Trophoblast cell (in vitro differentiated cells and primary cell): ENCODE data around the gene SYNPO2.

Source experiments
- DNase-seq, 2 donors: peaks; one replicate each; pipeline ENCODE4 v3.0.0-alpha.2; 2016
- H2AFZ ChIP-seq: 2 replicates; pipeline ENCODE4 v1.6.1; 2013; ENCODE audit warnings: low read length, moderate library complexity, mild to moderate bottlenecking; ENCODE audit not compliant: insufficient read depth, poor library complexity
- H2AK5ac ChIP-seq: 2 replicates; pipeline ENCODE4 v1.6.1; 2013; ENCODE audit warnings: mild to moderate bottlenecking, low read length
- H2BK120ac ChIP-seq: 2 replicates; pipeline ENCODE4 v1.6.1; 2013; ENCODE audit warnings: low read length, mild to moderate bottlenecking, moderate library complexity; ENCODE audit not compliant: insufficient read depth, poor library complexity
- H2BK12ac ChIP-seq: 2 replicates; pipeline ENCODE4 v1.6.1; 2013; ENCODE audit warnings: mild to moderate bottlenecking, low read length, moderate library complexity
- H2BK5ac ChIP-seq: 2 replicates; pipeline ENCODE4 v1.6.1; 2013; ENCODE audit warnings: low read length, low read depth, moderate library complexity, mild to moderate bottlenecking; ENCODE audit not compliant: poor library complexity
- H3K14ac ChIP-seq: 2 replicates; pipeline ENCODE4 v1.6.1; 2013; ENCODE audit warnings: mild to moderate bottlenecking, low read length
- H3K18ac ChIP-seq: 2 replicates; pipeline ENCODE4 v1.6.1; 2013; ENCODE audit warnings: mild to moderate bottlenecking, low read length
- H3K23ac ChIP-seq: 2 replicates; pipeline ENCODE4 v1.6.1; 2013; ENCODE audit warnings: low read length
- H3K27ac ChIP-seq: 2 replicates; pipeline ENCODE4 v1.5.1; 2013; ENCODE audit warnings: low read depth, mild to moderate bottlenecking, inconsistent platforms, low read length, moderate library complexity
- H3K27me3 ChIP-seq: 2 replicates; pipeline ENCODE4 v1.6.1; 2013; ENCODE audit warnings: inconsistent platforms, mild to moderate bottlenecking, low read length, moderate library complexity; ENCODE audit not compliant: insufficient read depth
- H3K36me3 ChIP-seq, 2 experiments: 1 replicate in 1 of 2; 2 replicates in 1 of 2; pipeline ENCODE4 v1.6.1; 2013; ENCODE audit warnings: low read length in 2 of 2, mild to moderate bottlenecking in 2 of 2, moderate library complexity in 1 of 2; ENCODE audit not compliant: insufficient read depth in 2 of 2, control insufficient read depth in 1 of 2
- H3K4ac ChIP-seq: 2 replicates; pipeline ENCODE4 v1.6.1; 2013; ENCODE audit warnings: low read depth, mild to moderate bottlenecking, low read length, moderate library complexity
- H3K4me1 ChIP-seq, 2 experiments: 1 replicate in 1 of 2; 2 replicates in 1 of 2; pipeline ENCODE4 v1.6.1; 2013; ENCODE audit warnings: low read length in 2 of 2, mild to moderate bottlenecking in 2 of 2, moderate library complexity in 1 of 2; ENCODE audit not compliant: insufficient read depth in 2 of 2, control insufficient read depth in 1 of 2
- H3K4me2 ChIP-seq: 2 replicates; pipeline ENCODE4 v1.6.1; 2013; ENCODE audit warnings: inconsistent platforms, mild to moderate bottlenecking, low read length, moderate library complexity
- H3K4me3 ChIP-seq: 2 replicates; pipeline ENCODE4 v1.5.1; 2013; ENCODE audit warnings: mild to moderate bottlenecking, low read depth, low read length, inconsistent platforms
- H3K79me1 ChIP-seq: one replicate; pipeline ENCODE4 v1.6.1; 2013; ENCODE audit warnings: low read length
- H3K79me2 ChIP-seq: 2 replicates; pipeline ENCODE4 v1.6.1; 2013; ENCODE audit warnings: low read length, mild to moderate bottlenecking; ENCODE audit not compliant: control insufficient read depth, insufficient read depth, poor library complexity
- H3K9ac ChIP-seq: 2 replicates; pipeline ENCODE4 v1.6.1; 2013; ENCODE audit warnings: mild to moderate bottlenecking, low read length
- H3K9me3 ChIP-seq: 2 replicates; pipeline ENCODE4 v1.6.1; 2013; ENCODE audit warnings: low read depth, mild to moderate bottlenecking, control low read depth, inconsistent platforms, low read length; ENCODE audit not compliant: insufficient read depth
- H4K12ac ChIP-seq: 2 replicates; pipeline ENCODE4 v1.6.1; 2013; ENCODE audit warnings: low read depth, mild to moderate bottlenecking, low read length, moderate library complexity
- H4K8ac ChIP-seq: 2 replicates; pipeline ENCODE4 v1.6.1; 2013; ENCODE audit warnings: low read depth, mild to moderate bottlenecking, low read length, moderate library complexity
- H4K91ac ChIP-seq: one replicate; pipeline ENCODE4 v1.6.1; 2013; ENCODE audit warnings: low read depth, mild to moderate bottlenecking, low read length, moderate library complexity
- WGBS: extraction: QIAGEN DNeasy Blood & Tissue Kit; methylation state at CpG from one replicate; pipeline ENCODE4 v1.1.7; 2013; ENCODE audit warnings: missing lambda C conversion rate; ENCODE audit not compliant: insufficient read length, insufficient coverage; ENCODE audit errors: extremely low coverage; 5-methylcytosine and 5-hydroxymethylcytosine counted together

The SYNPO2 gene

GRCh38 chr4:119034276-119035008 is 145.8 kb downstream of the SYNPO2 start:
- no peak overlapping the region for H3K18ac ChIP-seq
- H4K91ac ChIP-seq, result peak overlapping the region; percentile 8
- no peak overlapping the region for H2AFZ ChIP-seq
- no CpG with 5 or more reads among the region's 4 CpGs for WGBS
- peaks cover 6% of the 10 kb centered on the region for H3K9me3 ChIP-seq
- H3K9ac ChIP-seq, result no peak overlapping the region
- peaks cover 13 to 21% of the 10 kb centered on the region in 2 experiments for H3K36me3 ChIP-seq
- no peak overlapping the region for H3K23ac ChIP-seq
- DNase-seq, result peak; percentile 53 to 91
- no peak overlapping the region for H2AK5ac ChIP-seq
- H3K27ac ChIP-seq, result peak overlapping the region; percentile 29
- H3K27me3 ChIP-seq, result no peaks in the 10 kb centered on the region
- H3K4me1 ChIP-seq, result peaks cover 3 to 6% of the 10 kb centered on the region in 2 experiments
- H2BK5ac ChIP-seq, result no peak overlapping the region
- H2BK120ac ChIP-seq, result no peak overlapping the region
- no peak overlapping the region for H3K4me3 ChIP-seq
- H3K79me2 ChIP-seq, result no peaks in the 10 kb centered on the region
- H3K4ac ChIP-seq, result no peak overlapping the region
- H3K4me2 ChIP-seq, result peak overlapping the region; percentile 25
- H3K79me1 ChIP-seq, result no peaks in the 10 kb centered on the region
- H4K12ac ChIP-seq, result no peak overlapping the region
- H4K8ac ChIP-seq, result no peak overlapping the region
- H3K14ac ChIP-seq, result no peak overlapping the region
- peak overlapping the region; percentile 3 for H2BK12ac ChIP-seq

GRCh38 chr4:119035951-119036737 is 147.5 kb downstream of the SYNPO2 start:
- no CpG with 5 or more reads among the region's 8 CpGs for WGBS

GRCh38 chr4:119037709-119038108 is 149.1 kb downstream of the SYNPO2 start:
- Histone ChIP-seq H3K23ac (no peak overlapping the region), H2AFZ (no peak overlapping the region), H3K4ac (no peak overlapping the region), H3K18ac (no peak overlapping the region), H3K9me3 (no peaks in the 10 kb centered on the region), H3K9ac (no peak overlapping the region), H3K79me1 (no peaks in the 10 kb centered on the region), H3K27me3 (no peaks in the 10 kb centered on the region), H4K12ac (no peak overlapping the region), H4K8ac (no peak overlapping the region), H3K14ac (no peak overlapping the region), H3K4me1 (peaks cover 5 to 8% of the 10 kb centered on the region in 2 experiments), H3K27ac (no peak overlapping the region), H3K79me2 (no peaks in the 10 kb centered on the region), H2BK12ac (no peak overlapping the region), H3K36me3 (no peaks in the 10 kb centered on the region), H4K91ac (no peak overlapping the region), H2BK120ac (no peak overlapping the region), H2BK5ac (no peak overlapping the region), H2AK5ac (no peak overlapping the region), H3K4me2 (no peak overlapping the region), H3K4me3 (no peak overlapping the region)
- no CpG with 5 or more reads among the region's 1 CpG for whole genome bisulfite sequencing
- DNase-seq, result no peak

More at GRCh38 chr4:119035951-119036737, 147.5 kb downstream of the SYNPO2 start:
- H2AK5ac ChIP-seq, result no peak overlapping the region
- no peak overlapping the region for H3K18ac ChIP-seq
- peaks cover 3% of the 10 kb centered on the region for H3K9me3 ChIP-seq
- no peak overlapping the region for H3K14ac ChIP-seq
- no peak overlapping the region for H2BK12ac ChIP-seq
- no peaks in the 10 kb centered on the region for H3K27me3 ChIP-seq
- DNase-seq, result peak in 1 of 2 donors; percentile 44
- H2BK120ac ChIP-seq, result no peak overlapping the region
- no peak overlapping the region for H3K23ac ChIP-seq
- H4K91ac ChIP-seq, result no peak overlapping the region
- H2AFZ ChIP-seq, result no peak overlapping the region
- peaks cover 5 to 8% of the 10 kb centered on the region in 2 experiments for H3K4me1 ChIP-seq
- no peaks in the 10 kb centered on the region for H3K79me2 ChIP-seq
- no peak overlapping the region for H3K4me3 ChIP-seq
- no peak overlapping the region for H3K27ac ChIP-seq
- no peaks in the 10 kb centered on the region for H3K79me1 ChIP-seq
- H3K4ac ChIP-seq, result no peak overlapping the region
- H3K9ac ChIP-seq, result no peak overlapping the region
- H2BK5ac ChIP-seq, result no peak overlapping the region
- no peak overlapping the region for H4K12ac ChIP-seq
- H3K4me2 ChIP-seq, result no peak overlapping the region
- no peak overlapping the region for H4K8ac ChIP-seq
- H3K36me3 ChIP-seq, result peaks cover 3 to 7% of the 10 kb centered on the region in 2 experiments

GRCh38 chr4:119038116-119038841 is 149.6 kb downstream of the SYNPO2 start:
- Histone ChIP-seq H2BK120ac (no peak overlapping the region), H3K9ac (no peak overlapping the region), H3K4ac (no peak overlapping the region), H3K27me3 (no peaks in the 10 kb centered on the region), H3K79me2 (no peaks in the 10 kb centered on the region), H2BK12ac (no peak overlapping the region), H3K18ac (no peak overlapping the region), H2AFZ (no peak overlapping the region), H3K14ac (no peak overlapping the region), H3K23ac (no peak overlapping the region), H3K27ac (no peak overlapping the region), H3K4me3 (no peak overlapping the region), H2AK5ac (no peak overlapping the region), H3K4me2 (no peak overlapping the region), H3K79me1 (no peaks in the 10 kb centered on the region), H4K12ac (no peak overlapping the region), H4K8ac (no peak overlapping the region), H3K9me3 (no peaks in the 10 kb centered on the region), H2BK5ac (no peak overlapping the region), H3K36me3 (no peaks in the 10 kb centered on the region), H4K91ac (no peak overlapping the region), H3K4me1 (peaks cover 5 to 8% of the 10 kb centered on the region in 2 experiments)
- peak in 1 of 2 donors; percentile 31 for DNase-seq
- no CpG with 5 or more reads among the region's 5 CpGs for WGBS
